ENCODE results near the gene SLC31A1. TPM values are rescaled to one million over a fixed set of nuclear protein-coding genes. Genes with fewer than 3 reads are reported as not detected.

Gene SLC31A1
- total RNA-seq, 1 experiment from 2014 or later: 34.4 TPM

GRCh38 chr9:113257863-113258262 is 36.5 kb downstream of the SLC31A1 start:
- TF ChIP-seq, protein P1, sequence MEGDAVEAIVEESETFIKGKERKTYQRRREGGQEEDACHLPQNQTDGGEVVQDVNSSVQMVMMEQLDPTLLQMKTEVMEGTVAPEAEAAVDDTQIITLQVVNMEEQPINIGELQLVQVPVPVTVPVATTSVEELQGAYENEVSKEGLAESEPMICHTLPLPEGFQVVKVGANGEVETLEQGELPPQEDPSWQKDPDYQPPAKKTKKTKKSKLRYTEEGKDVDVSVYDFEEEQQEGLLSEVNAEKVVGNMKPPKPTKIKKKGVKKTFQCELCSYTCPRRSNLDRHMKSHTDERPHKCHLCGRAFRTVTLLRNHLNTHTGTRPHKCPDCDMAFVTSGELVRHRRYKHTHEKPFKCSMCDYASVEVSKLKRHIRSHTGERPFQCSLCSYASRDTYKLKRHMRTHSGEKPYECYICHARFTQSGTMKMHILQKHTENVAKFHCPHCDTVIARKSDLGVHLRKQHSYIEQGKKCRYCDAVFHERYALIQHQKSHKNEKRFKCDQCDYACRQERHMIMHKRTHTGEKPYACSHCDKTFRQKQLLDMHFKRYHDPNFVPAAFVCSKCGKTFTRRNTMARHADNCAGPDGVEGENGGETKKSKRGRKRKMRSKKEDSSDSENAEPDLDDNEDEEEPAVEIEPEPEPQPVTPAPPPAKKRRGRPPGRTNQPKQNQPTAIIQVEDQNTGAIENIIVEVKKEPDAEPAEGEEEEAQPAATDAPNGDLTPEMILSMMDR (conservative IDR thresholded peaks at IDR 0.05): no peak
- H2BK15ac ChIP-seq (ENCODE audit: low read depth, low read length): no peak overlapping the region
- H3K9me3 ChIP-seq (ENCODE audit: control insufficient read depth, low read depth, low read length): no peaks in the 10 kb centered on the region
- H3K18ac ChIP-seq (ENCODE audit: insufficient read length, low read depth, low read length): no peak overlapping the region
- H3K4me1 ChIP-seq (ENCODE audit: insufficient read depth, low read length): no peaks in the 10 kb centered on the region
- H3K4me1 Mint-ChIP-seq: no peaks in the 10 kb centered on the region
- no peak overlapping the region for H3K9ac ChIP-seq (ENCODE audit: extremely low read depth, insufficient read length, low read length)
- no peak overlapping the region for H3K27ac Mint-ChIP-seq
- no peaks in the 10 kb centered on the region for H3K79me1 ChIP-seq (ENCODE audit: insufficient read depth, low read depth, low read length, poor library complexity, severe bottlenecking)
- H3K23me2 ChIP-seq (ENCODE audit: insufficient read length, low read depth, low read length, poor library complexity, severe bottlenecking): no peaks in the 10 kb centered on the region
- H3K4me2 ChIP-seq (ENCODE audit: insufficient read depth, insufficient read length, low read length): no peak overlapping the region
- H3K4me3 Mint-ChIP-seq: no peak overlapping the region
- no peaks in the 10 kb centered on the region for H3K27me3 ChIP-seq (ENCODE audit: insufficient read depth, low read length)
- H3K27me3 Mint-ChIP-seq (ENCODE audit: low read depth): no peaks in the 10 kb centered on the region
- H3K4ac ChIP-seq (ENCODE audit: low read depth, low read length): no peak overlapping the region
- no peak overlapping the region for H3K23ac ChIP-seq (ENCODE audit: insufficient read length, low read depth, low read length)
- no peak overlapping the region for H4K5ac ChIP-seq (ENCODE audit: insufficient read length, low read depth, low read length)
- no peak for DNase-seq
- no peaks in the 10 kb centered on the region for H3K9me3 Mint-ChIP-seq
- H2BK120ac ChIP-seq (ENCODE audit: low read depth, low read length, poor library complexity, severe bottlenecking): no peak overlapping the region
- H2BK20ac ChIP-seq (ENCODE audit: low read depth, low read length, poor library complexity, severe bottlenecking): no peak overlapping the region
- no peaks in the 10 kb centered on the region for H3K79me2 ChIP-seq (ENCODE audit: insufficient read depth, low read length)
- no peak overlapping the region for H2BK12ac ChIP-seq (ENCODE audit: insufficient read length, low read depth, low read length)
- no CpG with 5 or more reads among the region's 3 CpGs for WGBS (ENCODE audit: extremely low coverage, insufficient read length, low lambda C conversion rate)
- no peak overlapping the region for H2BK5ac ChIP-seq (ENCODE audit: insufficient read length, low read length)
- no peaks in the 10 kb centered on the region for H4K20me1 ChIP-seq (ENCODE audit: control insufficient read depth, insufficient read depth, insufficient read length)
- H2AFZ ChIP-seq (ENCODE audit: low read length): no peak overlapping the region
- H3T11ph ChIP-seq (ENCODE audit: low read length): no peak overlapping the region
- H3K56ac ChIP-seq (ENCODE audit: insufficient read length, low read depth, low read length): no peak overlapping the region
- no peak overlapping the region for H3K14ac ChIP-seq (ENCODE audit: insufficient read depth, low read length)
- no peak overlapping the region for H4K91ac ChIP-seq (ENCODE audit: insufficient read length, low read depth, low read length)
- H2AK5ac ChIP-seq (ENCODE audit: insufficient read length, low read length): no peak overlapping the region
- no peak overlapping the region for H4K8ac ChIP-seq (replicated peaks; ENCODE audit: insufficient read length, low read depth, low read length)
- H3K27ac ChIP-seq (ENCODE audit: insufficient read length, low read depth, low read length): no peak overlapping the region
- H3K36me3 Mint-ChIP-seq (ENCODE audit: insufficient read depth in 1 of 3, low read depth in 3 of 3): peaks cover 13 to 45% (median 32%) of the 10 kb centered on the region in 3 experiments; a peak in 6 of 7 replicates

All from H9 (cell line).